Natural killer cell treated with Interleukin-12 subunit alpha and Interleukin-12 subunit beta and Interleukin-15 and Interleukin-18, amount 100 ng/mL, for 72 hours (primary cell): Measurements from ENCODE around the gene AGPAT3. TPM values are rescaled to one million over a fixed set of nuclear protein-coding genes. Genes with fewer than 3 reads are reported as not detected.
"Not testable (repeated sequence)": the region's sequence is repeated elsewhere in the genome, so short reads cannot be mapped to it uniquely, and the experiment has no call there.

ENCODE experiments used
- ATAC-seq, 2 donors: fragments of 150-1000 bp; cut with Tn5 transposase in 1 of 2; sonication (Bioruptor Pico), chemical (Tn5 transposase) in 1 of 2; 2 replicates each; pipeline ENCODE4 v1.10.0; 2021
- DNase-seq: peaks from one replicate; pipeline ENCODE4 v3.0.0; 2022; ENCODE audit warnings: low spot score
- H3K27ac Mint-ChIP-seq, 2 donors: 1 replicate in 1 of 2; 2 replicates in 1 of 2; pipeline ENCODE4 v1.8.0; 2022; ENCODE audit warnings: mixed read lengths in 2 of 2, mild to moderate bottlenecking in 1 of 2, moderate library complexity in 1 of 2
- H3K27me3 Mint-ChIP-seq, 2 donors: 1 replicate in 1 of 2; 2 replicates in 1 of 2; pipeline ENCODE4 v1.8.0; 2022; ENCODE audit warnings: mixed read lengths in 2 of 2
- H3K36me3 Mint-ChIP-seq: one replicate; pipeline ENCODE4 v1.8.0; 2022; ENCODE audit warnings: mixed read lengths
- H3K4me1 Mint-ChIP-seq, 2 donors: 1 replicate in 1 of 2; 2 replicates in 1 of 2; pipeline ENCODE4 v1.8.0; 2022; ENCODE audit warnings: low read depth in 2 of 2, mixed read lengths in 2 of 2, mild to moderate bottlenecking in 1 of 2
- H3K4me3 Mint-ChIP-seq: one replicate; pipeline ENCODE4 v1.8.0; 2022; ENCODE audit warnings: mixed read lengths
- H3K9me3 Mint-ChIP-seq: 2 replicates; pipeline ENCODE4 v1.8.0; 2022; ENCODE audit warnings: mixed read lengths
- total RNA-seq, 2 donors: library from RNA; stranded (reverse); gene quantifications; one replicate each; pipeline ENCODE4 v1.2.3, GENCODE V29; 2022

The AGPAT3 gene
- total RNA-seq, 2 donors from 2014 or later = 66.8 to 115 TPM

- not testable (repeated sequence) for H3K36me3 Mint-ChIP-seq, DNase-seq, H3K4me1 Mint-ChIP-seq, H3K27ac Mint-ChIP-seq, H3K27me3 Mint-ChIP-seq, H3K4me3 Mint-ChIP-seq, ATAC-seq, H3K9me3 Mint-ChIP-seq
Observed at GRCh38 chr21:43844906-43845305, 20.1 kb upstream of the AGPAT3 start.

- Mint-ChIP-seq H3K27me3 (peaks cover 0 to under 1% of the 10 kb centered on the region in 2 donors), H3K27ac (peak overlapping the region in 1 of 2 donors; percentile 63)
Observed at GRCh38 chr21:43845386-43845785, 19.6 kb upstream of the AGPAT3 start.

GRCh38 chr21:43846430-43846829 is 18.6 kb upstream of the AGPAT3 start:
- no peak overlapping the region for H3K27ac Mint-ChIP-seq

More at GRCh38 chr21:43845386-43845785, 19.6 kb upstream of the AGPAT3 start:
- DNase-seq = no peak
- Mint-ChIP-seq H3K9me3 (no peaks in the 10 kb centered on the region), H3K36me3 (peaks cover under 1% of the 10 kb centered on the region), H3K4me3 (no peak overlapping the region), H3K4me1 (peaks cover 8 to 10% of the 10 kb centered on the region in 2 donors)
- ATAC-seq = no peak

GRCh38 chr21:43847301-43847700 is 17.7 kb upstream of the AGPAT3 start:
- ATAC-seq = no peak
- peaks cover 7% of the 10 kb centered on the region for H3K36me3 Mint-ChIP-seq
- no peak overlapping the region for H3K27ac Mint-ChIP-seq
- peaks cover 3 to 5% of the 10 kb centered on the region in 2 donors for H3K27me3 Mint-ChIP-seq
- H3K4me1 Mint-ChIP-seq = peaks cover 13 to 19% of the 10 kb centered on the region in 2 donors
- DNase-seq = no peak
- peaks cover 4% of the 10 kb centered on the region for H3K9me3 Mint-ChIP-seq
- no peak overlapping the region for H3K4me3 Mint-ChIP-seq

More at GRCh38 chr21:43846430-43846829, 18.6 kb upstream of the AGPAT3 start:
- DNase-seq = no peak
- peaks cover 4% of the 10 kb centered on the region for H3K9me3 Mint-ChIP-seq
- peaks cover 7% of the 10 kb centered on the region for H3K36me3 Mint-ChIP-seq
- no peak overlapping the region for H3K4me3 Mint-ChIP-seq
- ATAC-seq = no peak
- H3K4me1 Mint-ChIP-seq = peaks cover 14 to 19% of the 10 kb centered on the region in 2 donors
- H3K27me3 Mint-ChIP-seq = peaks cover 3 to 5% of the 10 kb centered on the region in 2 donors

- peaks cover 4% of the 10 kb centered on the region for H3K9me3 Mint-ChIP-seq
Observed at GRCh38 chr21:43848771-43849170, 16.3 kb upstream of the AGPAT3 start.

GRCh38 chr21:43849532-43850299 is 15.3 kb upstream of the AGPAT3 start:
- Mint-ChIP-seq H3K36me3 (peaks cover 7% of the 10 kb centered on the region), H3K27ac (no peak overlapping the region), H3K27me3 (peaks cover 3 to 12% of the 10 kb centered on the region in 2 donors), H3K9me3 (peaks cover 4% of the 10 kb centered on the region), H3K4me1 (peaks cover 13 to 20% of the 10 kb centered on the region in 2 donors), H3K4me3 (no peak overlapping the region)
- ATAC-seq (no peak), DNase-seq (peak; percentile 34)

More at GRCh38 chr21:43848771-43849170, 16.3 kb upstream of the AGPAT3 start:
- ATAC-seq (no peak), DNase-seq (peak; percentile 5)
- Mint-ChIP-seq H3K4me1 (peaks cover 8 to 15% of the 10 kb centered on the region in 2 donors), H3K36me3 (peaks cover 7% of the 10 kb centered on the region), H3K27ac (no peak overlapping the region), H3K4me3 (no peak overlapping the region), H3K27me3 (peaks cover 3 to 8% of the 10 kb centered on the region in 2 donors)

- peak overlapping the region; percentile 34 for H3K4me3 Mint-ChIP-seq
- H3K36me3 Mint-ChIP-seq = peaks cover 7% of the 10 kb centered on the region
- peaks cover 24 to 29% of the 10 kb centered on the region in 2 donors for H3K4me1 Mint-ChIP-seq
- peaks cover 4% of the 10 kb centered on the region for H3K9me3 Mint-ChIP-seq
- H3K27ac Mint-ChIP-seq = peak overlapping the region; percentile 7 to 28
- peak; percentile 21 to 29 for ATAC-seq
- peak; percentile 59 for DNase-seq
- H3K27me3 Mint-ChIP-seq = peaks cover 6 to 12% of the 10 kb centered on the region in 2 donors
Observed at GRCh38 chr21:43850728-43851295, 14.2 kb upstream of the AGPAT3 start.

- no peak for ATAC-seq
- H3K27me3 Mint-ChIP-seq = peaks cover 10 to 12% of the 10 kb centered on the region in 2 donors
- H3K4me3 Mint-ChIP-seq = no peak overlapping the region
- peaks cover 7% of the 10 kb centered on the region for H3K36me3 Mint-ChIP-seq
- H3K9me3 Mint-ChIP-seq = peaks cover 4% of the 10 kb centered on the region
- no peak overlapping the region for H3K27ac Mint-ChIP-seq
- peak; percentile 25 for DNase-seq
- H3K4me1 Mint-ChIP-seq = peaks cover 27 to 33% of the 10 kb centered on the region in 2 donors
Observed at GRCh38 chr21:43851593-43851992, 13.4 kb upstream of the AGPAT3 start.

GRCh38 chr21:43853851-43854772 is 10.9 kb upstream of the AGPAT3 start:
- H3K27ac Mint-ChIP-seq = peak overlapping the region; percentile 64 to 88
- peaks cover 7% of the 10 kb centered on the region for H3K36me3 Mint-ChIP-seq
- H3K27me3 Mint-ChIP-seq = peaks cover 10 to 12% of the 10 kb centered on the region in 2 donors
- peak overlapping the region; percentile 74 for H3K4me3 Mint-ChIP-seq
- peaks cover 27 to 33% of the 10 kb centered on the region in 2 donors for H3K4me1 Mint-ChIP-seq
- peak; percentile 58 for DNase-seq
- H3K9me3 Mint-ChIP-seq = peaks cover 4% of the 10 kb centered on the region
- ATAC-seq = no peak

- peaks cover 7% of the 10 kb centered on the region for H3K36me3 Mint-ChIP-seq
- H3K4me1 Mint-ChIP-seq = peaks cover 27 to 28% of the 10 kb centered on the region in 2 donors
- peaks cover 10 to 12% of the 10 kb centered on the region in 2 donors for H3K27me3 Mint-ChIP-seq
- peak; percentile 81 for DNase-seq
- peak overlapping the region; percentile 74 for H3K4me3 Mint-ChIP-seq
- peak; percentile 96 to 98 for ATAC-seq
- H3K9me3 Mint-ChIP-seq = peaks cover 4% of the 10 kb centered on the region
- peak overlapping the region; percentile 64 to 88 for H3K27ac Mint-ChIP-seq
Observed at GRCh38 chr21:43854773-43855633, 10.0 kb upstream of the AGPAT3 start.

GRCh38 chr21:43855955-43856354 is 9.1 kb upstream of the AGPAT3 start:
- H3K36me3 Mint-ChIP-seq = peaks cover 1% of the 10 kb centered on the region
- peak overlapping the region; percentile 23 for H3K4me3 Mint-ChIP-seq
- no peak for ATAC-seq

GRCh38 chr21:43858806-43859648 is 6.0 kb upstream of the AGPAT3 start:
- H3K9me3 Mint-ChIP-seq = no peaks in the 10 kb centered on the region
- H3K4me3 Mint-ChIP-seq = no peak overlapping the region
- H3K4me1 Mint-ChIP-seq = peaks cover 15 to 16% of the 10 kb centered on the region in 2 donors
- no peak for ATAC-seq
- peak; percentile 53 for DNase-seq
- no peaks in the 10 kb centered on the region for H3K36me3 Mint-ChIP-seq
- H3K27me3 Mint-ChIP-seq = peaks cover under 1 to 7% of the 10 kb centered on the region in 2 donors
- H3K27ac Mint-ChIP-seq = no peak overlapping the region

More at GRCh38 chr21:43855955-43856354, 9.1 kb upstream of the AGPAT3 start:
- Mint-ChIP-seq H3K27me3 (peaks cover 7 to 8% of the 10 kb centered on the region in 2 donors), H3K9me3 (no peaks in the 10 kb centered on the region), H3K27ac (no peak overlapping the region), H3K4me1 (peaks cover 21 to 23% of the 10 kb centered on the region in 2 donors)
- DNase-seq = peak; percentile 45
